HG02763 (cell line): ENCODE measurements around the gene EEF1A1.
"Not testable (repeated sequence)": the region's sequence is repeated elsewhere in the genome, so short reads cannot be mapped to it uniquely, and the experiment has no call there.

Experiments used
- ATAC-seq: cut with Tn5 transposase; IDR thresholded peaks from one replicate; pipeline ENCODE4 v1.9.1; 2021; ENCODE audit warnings: mild to moderate bottlenecking, moderate library complexity; ENCODE audit not compliant: unreplicated experiment

Gene EEF1A1

DNA sequence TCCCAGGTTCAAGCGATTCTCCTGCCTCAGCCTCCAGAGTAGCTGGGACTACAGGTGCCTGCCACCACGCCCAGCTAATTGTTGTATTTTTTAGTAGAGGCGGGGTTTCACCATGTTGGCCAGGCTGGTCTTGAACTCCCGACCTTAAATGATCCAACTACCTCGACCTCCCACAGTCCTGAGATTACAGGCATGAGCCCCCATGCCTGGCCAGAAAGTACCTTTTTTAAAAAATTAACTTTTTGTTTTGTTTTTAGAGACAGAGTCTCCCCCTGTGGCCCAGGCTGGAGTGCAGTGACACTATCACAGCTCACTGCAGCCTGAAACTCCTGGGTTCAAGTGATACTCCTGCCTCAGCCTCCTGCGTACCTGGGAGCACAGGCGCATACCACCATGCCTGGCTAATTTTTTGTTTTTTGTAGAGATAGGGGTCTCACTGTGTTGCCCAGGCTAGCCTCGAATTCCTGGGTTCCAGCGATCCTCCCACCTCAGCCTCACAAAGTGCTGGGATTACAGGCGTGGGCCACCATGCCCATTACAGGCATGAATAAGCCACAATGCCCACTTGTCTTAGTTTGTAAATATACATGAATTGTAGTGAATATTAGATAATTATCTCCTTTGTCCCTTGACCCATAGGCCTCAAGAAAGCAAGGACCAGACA is 17.4 kb upstream of the EEF1A1 start:
- ATAC-seq = no peak

GRCh38 chr6:73537677-73538076 is 16.8 kb upstream of the EEF1A1 start:
- no peak for ATAC-seq

DNA sequence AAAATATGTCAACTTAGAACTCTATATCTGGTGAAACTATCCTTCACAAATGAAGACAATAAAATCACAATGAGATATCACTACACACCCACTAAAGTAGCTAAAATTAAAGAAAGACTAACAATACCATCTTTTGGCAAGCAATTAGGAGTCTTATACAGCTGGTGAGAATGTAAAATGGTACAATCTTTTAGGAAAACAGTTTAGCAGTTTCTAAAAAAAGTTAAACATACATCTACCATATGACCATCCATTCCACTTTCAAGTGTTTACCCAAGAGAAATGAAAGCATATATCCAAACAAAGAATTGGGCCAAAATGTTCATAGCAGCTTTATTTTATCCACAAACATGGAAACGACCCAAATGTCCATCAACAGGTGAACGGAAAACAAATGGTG is 13.8 kb upstream of the EEF1A1 start:
- ATAC-seq = no peak

- no peak for ATAC-seq
These were observed 11.5 kb upstream of the EEF1A1 start for GRCh38 chr6:73532293-73532692.

GRCh38 chr6:73528897-73529296 is 8.1 kb upstream of the EEF1A1 start:
- ATAC-seq = no peak

DNA sequence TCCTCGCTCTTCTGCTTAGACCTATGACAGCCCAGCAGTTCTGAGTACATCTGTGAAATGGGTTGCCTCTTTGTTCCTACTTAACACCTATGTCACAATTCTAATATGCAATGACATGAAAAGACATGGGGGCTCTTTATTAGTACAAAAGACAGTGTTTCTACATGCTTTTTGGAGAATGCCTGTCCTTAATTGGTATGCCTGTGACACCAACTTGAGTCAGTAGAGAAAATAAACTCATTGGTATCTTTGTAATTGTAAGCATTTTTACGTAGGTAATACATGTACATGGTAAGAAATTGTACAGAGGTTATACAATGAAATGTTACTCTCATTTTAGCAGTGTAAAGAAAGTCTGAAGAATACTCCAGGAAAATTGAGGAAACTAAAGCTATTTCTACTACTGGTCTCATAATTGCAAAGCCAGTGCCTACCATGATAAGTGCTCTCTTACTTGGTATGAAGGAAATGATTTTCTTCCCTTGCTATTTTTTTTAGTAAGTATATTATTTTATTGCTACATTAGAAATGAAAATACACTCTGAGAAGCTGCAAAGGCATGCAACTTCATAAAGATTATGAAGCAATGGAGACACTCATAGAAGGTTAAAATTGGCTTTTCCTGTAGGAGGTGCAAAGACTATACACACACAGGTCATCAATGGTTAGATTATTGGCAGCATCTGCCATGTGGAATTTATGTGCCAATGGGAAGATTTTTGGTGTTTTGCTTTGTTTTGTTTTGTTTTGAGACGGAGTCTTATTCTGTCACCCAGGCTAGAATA is 4.9 kb upstream of the EEF1A1 start:
- ATAC-seq = no peak

GRCh38 chr6:73523434-73524123 is 2.7 kb upstream of the EEF1A1 start:
- ATAC-seq = peak; percentile 39

- ATAC-seq = peak; percentile 35
These were observed 636 bp upstream of the EEF1A1 start for GRCh38 chr6:73521351-73521985.

DNA sequence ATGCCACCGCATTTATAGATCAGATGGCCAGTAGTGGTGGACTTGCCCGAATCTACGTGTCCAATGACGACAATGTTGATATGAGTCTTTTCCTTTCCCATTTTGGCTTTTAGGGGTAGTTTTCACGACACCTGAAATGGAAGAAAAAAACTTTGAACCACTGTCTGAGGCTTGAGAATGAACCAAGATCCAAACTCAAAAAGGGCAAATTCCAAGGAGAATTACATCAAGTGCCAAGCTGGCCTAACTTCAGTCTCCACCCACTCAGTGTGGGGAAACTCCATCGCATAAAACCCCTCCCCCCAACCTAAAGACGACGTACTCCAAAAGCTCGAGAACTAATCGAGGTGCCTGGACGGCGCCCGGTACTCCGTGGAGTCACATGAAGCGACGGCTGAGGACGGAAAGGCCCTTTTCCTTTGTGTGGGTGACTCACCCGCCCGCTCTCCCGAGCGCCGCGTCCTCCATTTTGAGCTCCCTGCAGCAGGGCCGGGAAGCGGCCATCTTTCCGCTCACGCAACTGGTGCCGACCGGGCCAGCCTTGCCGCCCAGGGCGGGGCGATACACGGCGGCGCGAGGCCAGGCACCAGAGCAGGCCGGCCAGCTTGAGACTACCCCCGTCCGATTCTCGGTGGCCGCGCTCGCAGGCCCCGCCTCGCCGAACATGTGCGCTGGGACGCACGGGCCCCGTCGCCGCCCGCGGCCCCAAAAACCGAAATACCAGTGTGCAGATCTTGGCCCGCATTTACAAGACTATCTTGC is 725 bp downstream of the EEF1A1 start:
- ATAC-seq = no peak

DNA sequence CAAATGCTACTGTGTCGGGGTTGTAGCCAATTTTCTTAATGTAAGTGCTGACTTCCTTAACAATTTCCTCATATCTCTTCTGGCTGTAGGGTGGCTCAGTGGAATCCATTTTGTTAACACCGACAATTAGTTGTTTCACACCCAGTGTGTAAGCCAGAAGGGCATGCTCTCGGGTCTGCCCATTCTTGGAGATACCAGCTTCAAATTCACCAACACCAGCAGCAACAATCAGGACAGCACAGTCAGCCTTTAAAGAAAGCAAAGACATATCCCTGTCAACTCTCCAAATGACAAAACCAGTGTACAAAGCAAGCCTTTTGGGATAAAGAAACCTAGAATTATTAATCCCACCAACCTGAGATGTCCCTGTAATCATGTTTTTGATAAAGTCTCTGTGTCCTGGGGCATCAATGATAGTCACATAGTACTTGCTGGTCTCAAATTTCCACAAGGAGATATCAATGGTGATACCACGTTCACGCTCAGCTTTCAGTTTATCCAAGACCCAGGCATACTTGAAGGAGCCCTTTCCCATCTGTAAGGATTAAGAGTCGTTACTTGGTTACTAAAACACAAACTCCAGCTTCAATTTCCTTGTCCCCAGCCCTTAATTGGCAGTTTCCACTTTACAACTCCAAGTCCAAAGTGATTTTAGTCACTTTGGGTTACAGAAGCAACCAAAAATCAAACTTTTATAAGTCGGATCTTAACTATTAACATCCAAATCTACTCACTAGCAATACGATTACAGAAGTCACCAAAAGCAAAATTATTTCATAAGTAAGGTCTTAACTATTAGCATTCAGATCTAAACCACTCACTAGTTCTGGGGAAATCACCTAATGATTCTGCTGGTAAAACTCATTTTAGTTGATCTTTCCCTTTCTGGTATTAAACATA is 1.6 kb downstream of the EEF1A1 start:
- not testable (repeated sequence) for ATAC-seq

- ATAC-seq = not testable (repeated sequence)
These were observed 2.5 kb downstream of the EEF1A1 start for GRCh38 chr6:73518100-73518981.

GRCh38 chr6:73516514-73517489 is 4.0 kb downstream of the EEF1A1 start:
- ATAC-seq = no peak

DNA sequence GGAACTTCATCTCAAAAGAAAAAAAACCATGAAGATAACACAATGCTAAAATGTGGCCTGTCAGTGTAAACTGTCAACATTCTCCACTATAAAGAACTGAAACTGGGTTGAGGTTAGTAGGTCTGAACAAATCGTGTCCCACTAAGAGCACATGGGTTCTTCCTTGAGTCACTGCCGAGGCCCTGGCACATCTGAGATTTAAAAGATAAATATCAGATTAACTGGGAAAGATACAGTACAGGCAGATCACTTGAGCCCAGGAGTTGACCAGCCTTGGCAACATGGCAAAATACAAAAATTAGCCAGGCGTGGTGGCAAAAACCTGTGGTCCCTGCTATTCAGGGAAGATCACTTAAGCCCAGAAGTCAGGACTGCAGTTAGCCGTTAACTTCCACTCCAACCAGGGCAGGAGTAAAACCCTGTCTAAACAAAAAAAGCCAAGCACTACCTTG is 5.6 kb downstream of the EEF1A1 start:
- peak; percentile 36 for ATAC-seq

- ATAC-seq = no peak
These were observed 6.1 kb downstream of the EEF1A1 start for GRCh38 chr6:73514746-73515110.

GRCh38 chr6:73513496-73513854 is 7.4 kb downstream of the EEF1A1 start:
- no peak for ATAC-seq

- ATAC-seq = no peak
These were observed 9.0 kb downstream of the EEF1A1 start for GRCh38 chr6:73511796-73512195.

DNA sequence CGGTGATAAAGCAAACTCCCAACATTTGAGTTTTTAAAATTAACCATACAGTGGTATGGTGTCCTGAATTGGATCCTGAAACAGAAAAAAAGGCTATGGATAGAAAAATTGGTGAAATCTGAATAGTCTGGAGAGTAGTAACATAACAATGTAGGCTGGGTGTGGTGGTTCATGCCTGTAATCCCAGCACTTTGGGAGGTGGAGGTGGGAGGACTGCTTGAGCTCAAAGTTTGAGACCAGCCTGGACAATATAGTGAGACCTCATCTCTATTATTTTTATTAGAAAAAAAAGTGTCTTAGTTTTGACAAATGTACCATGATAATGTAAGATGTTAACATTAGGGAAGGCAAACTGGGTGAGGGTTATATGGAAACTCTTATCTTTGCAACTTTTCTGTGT is 11.0 kb downstream of the EEF1A1 start:
- no peak for ATAC-seq

DNA sequence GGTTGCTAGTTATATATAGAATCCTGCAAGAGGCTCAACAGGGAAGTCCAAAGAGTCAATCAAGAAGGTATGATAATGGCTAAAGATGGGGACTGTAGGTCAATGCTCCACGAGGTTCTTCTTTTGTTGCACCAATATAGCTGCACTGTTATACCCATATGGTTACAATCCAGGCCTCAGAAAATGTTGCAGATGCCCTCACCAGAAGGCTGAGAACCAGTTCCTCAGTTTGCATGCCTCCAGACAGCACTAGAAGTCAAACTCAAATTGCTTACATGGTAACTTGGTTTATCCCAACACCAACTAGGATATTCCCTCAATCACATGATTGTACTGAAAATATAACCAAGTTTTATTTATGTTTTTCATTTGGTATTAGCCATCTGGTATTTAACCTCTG is 12.1 kb downstream of the EEF1A1 start:
- ATAC-seq = no peak
